SK-N-SH (cell line): ENCODE data around the gene SRRD. TPM values are rescaled to one million over a fixed set of nuclear protein-coding genes. Genes with fewer than 3 reads are reported as not detected.

ENCODE experiments used
- CTCF ChIA-PET: fragments of 300-600, 350-600 bp; formaldehyde crosslinking; extraction: SDS; loops from one replicate; lab custom pipeline; 2021; lab: Yijun Ruan, JAX
- POLR2A ChIA-PET: fragments of 350-600 bp; sonication (Branson Sonifier 250); formaldehyde crosslinking; extraction: SDS; loops from one replicate; lab custom pipeline; 2020; ENCODE audit warnings: antibody characterized with exemption, inconsistent platforms; lab: Yijun Ruan, JAX
- DNase-seq: peaks from one replicate; pipeline ENCODE4 v3.0.0; 2012
- H2AFZ ChIP-seq: fragments of 200-600 bp; sonication (generic); 2 replicates; pipeline ENCODE4 v1.8.1; 2016; ENCODE audit warnings: antibody characterized with exemption, mild to moderate bottlenecking, low read depth
- H3F3A ChIP-seq: fragments of 200-600 bp; sonication (generic); replicated peaks from 2 replicates; pipeline ENCODE3; 2016; ENCODE audit warnings: antibody characterized with exemption, mild to moderate bottlenecking; ENCODE audit not compliant: insufficient read depth
- H3K27ac ChIP-seq, 2 experiments: fragments of 200-500 bp in 1 of 2; fragments of 200-600 bp in 1 of 2; sonication (Bioruptor generic) in 1 of 2; sonication (generic), shearing (Covaris generic) in 1 of 2; 2 replicates each; pipeline versions ENCODE4 v1.5.1 to v1.6.1; 2014 to 2016; ENCODE audit warnings: low read depth in 2 of 2, inconsistent platforms in 1 of 2, low read length in 1 of 2, mild to moderate bottlenecking in 1 of 2, mixed read lengths in 1 of 2
- H3K27me3 ChIP-seq: fragments of 200-600 bp; sonication (generic), shearing (Covaris generic); 2 replicates; pipeline ENCODE4 v1.6.1; 2016; ENCODE audit warnings: mixed run types; ENCODE audit not compliant: insufficient read depth
- H3K36me3 ChIP-seq, 2 experiments: fragments of 200-500 bp in 1 of 2; fragments of 200-600 bp in 1 of 2; sonication (Bioruptor generic) in 1 of 2; sonication (generic) in 1 of 2; replicated peaks in 1 of 2; 2 replicates each; pipeline versions ENCODE3 to v1.5.1; 2014 to 2016; ENCODE audit warnings: low read length in 1 of 2, mild to moderate bottlenecking in 1 of 2; ENCODE audit not compliant: insufficient read depth in 2 of 2, control insufficient read depth in 1 of 2
- H3K4me1 ChIP-seq, 2 experiments: fragments of 200-500 bp in 1 of 2; fragments of 200-600 bp in 1 of 2; sonication (Bioruptor generic) in 1 of 2; sonication (generic), shearing (Covaris generic) in 1 of 2; 2 replicates each; pipeline versions ENCODE4 v1.5.1 to v1.6.1; 2014 to 2016; ENCODE audit warnings: low read depth in 1 of 2, low read length in 1 of 2, mixed run types in 1 of 2; ENCODE audit not compliant: insufficient read depth in 2 of 2, control insufficient read depth in 1 of 2
- H3K4me2 ChIP-seq: fragments of 200-600 bp; sonication (generic), shearing (Covaris generic); 2 replicates; pipeline ENCODE4 v1.6.1; 2017; ENCODE audit warnings: mixed run types
- H3K4me3 ChIP-seq, 2 experiments: fragments of 200-500 bp in 1 of 2; fragments of 200-600 bp in 1 of 2; sonication (Bioruptor generic) in 1 of 2; sonication (generic), shearing (Covaris generic) in 1 of 2; 2 replicates each; pipeline versions ENCODE4 v1.5.1 to v1.8.1; 2014 to 2016; ENCODE audit warnings: low read depth in 2 of 2, inconsistent platforms in 1 of 2, low read length in 1 of 2, mild to moderate bottlenecking in 1 of 2, mixed read lengths in 1 of 2, moderate library complexity in 1 of 2
- H3K79me2 ChIP-seq: fragments of 200-600 bp; sonication (generic); 2 replicates; pipeline ENCODE4 v1.8.1; 2017; ENCODE audit warnings: mild to moderate bottlenecking; ENCODE audit not compliant: insufficient read depth
- H3K9ac ChIP-seq: fragments of 200-600 bp; sonication (generic); 2 replicates; pipeline ENCODE4 v1.6.1; 2017; ENCODE audit warnings: mixed run types
- H3K9me2 ChIP-seq: fragments of 200-600 bp; sonication (generic); 2 replicates; pipeline ENCODE4 v1.6.1; 2017; ENCODE audit warnings: mixed run types
- H3K9me3 ChIP-seq: fragments of 200-600 bp; sonication (generic); 2 replicates; pipeline ENCODE4 v1.6.1; 2017; ENCODE audit warnings: mixed run types, mild to moderate bottlenecking, moderate library complexity
- H4K20me1 ChIP-seq: fragments of 200-600 bp; sonication (generic); 2 replicates; pipeline ENCODE4 v1.6.1; 2017; ENCODE audit warnings: mild to moderate bottlenecking, mixed run types; ENCODE audit not compliant: insufficient read depth
- ELF1 ChIP-seq: IDR thresholded peaks from 2 replicates; pipeline ENCODE4 v1.4.0; 2012
- EP300 ChIP-seq, 2 experiments: IDR thresholded peaks; 2 replicates each; pipeline versions ENCODE4 v1.4.0 to v1.6.1; 2012; ENCODE audit warnings: borderline replicate concordance in 1 of 2, low read depth in 1 of 2, low read length in 1 of 2
- FOXJ3 ChIP-seq: sonication (generic); formaldehyde crosslinking; IDR thresholded peaks from 2 replicates; pipeline ENCODE4 v1.5.1; 2020; ENCODE audit warnings: mild to moderate bottlenecking, missing genetic modification reagents
- FOXM1 ChIP-seq: IDR thresholded peaks from 2 replicates; pipeline ENCODE4 v1.4.0; 2012; ENCODE audit warnings: low read depth, mild to moderate bottlenecking
- GABPA ChIP-seq: IDR thresholded peaks from 2 replicates; pipeline ENCODE4 v1.4.0; 2012; ENCODE audit warnings: low read depth, mild to moderate bottlenecking
- GATA2 ChIP-seq: sonication (generic); formaldehyde crosslinking; IDR thresholded peaks from 2 replicates; pipeline ENCODE4 v1.5.0; 2020; ENCODE audit warnings: mild to moderate bottlenecking, missing genetic modification reagents
- MXI1 ChIP-seq: IDR thresholded peaks from 2 replicates; pipeline ENCODE4 v1.6.1; 2012; ENCODE audit warnings: mild to moderate bottlenecking, low read depth, low read length, improper control_type of control experiment
- POLR2AphosphoS5 ChIP-seq: IDR thresholded peaks from 2 replicates; pipeline ENCODE4 v1.6.1; 2012; ENCODE audit warnings: low read depth, low read length
- RAD21 ChIP-seq: IDR thresholded peaks from 2 replicates; pipeline ENCODE4 v1.6.1; 2012; ENCODE audit warnings: mild to moderate bottlenecking, low read length
- RCOR1 ChIP-seq: fragments of 150-350 bp; IDR thresholded peaks from 2 replicates; pipeline ENCODE4 v1.6.1; 2017; ENCODE audit warnings: antibody characterized with exemption, low read length
- RXRA ChIP-seq: IDR thresholded peaks from 2 replicates; pipeline ENCODE4 v1.4.0; 2012; ENCODE audit warnings: low read depth, mild to moderate bottlenecking, borderline replicate concordance
- TAF1 ChIP-seq: IDR thresholded peaks from 2 replicates; pipeline ENCODE4 v1.6.1; 2012; ENCODE audit warnings: low read depth, mild to moderate bottlenecking, low read length, moderate library complexity, borderline replicate concordance
- TEAD4 ChIP-seq: IDR thresholded peaks from 2 replicates; pipeline ENCODE4 v1.4.0; 2012; ENCODE audit warnings: mild to moderate bottlenecking, borderline replicate concordance; ENCODE audit not compliant: insufficient read depth
- YY1 ChIP-seq: IDR thresholded peaks from 2 replicates; pipeline ENCODE4 v1.4.0; 2012; ENCODE audit warnings: low read depth, mild to moderate bottlenecking
- polyA plus RNA-seq, 3 experiments: library from polyadenylated mRNA; depleted of rRNA; stranded (reverse); fragments of >200 nt; gene quantifications; 2 replicates each; pipeline ENCODE4 v1.2.3, GENCODE V29; 2012
- TF ChIP-seq, protein P1 (sequence below): fragments of 150-350 bp; IDR thresholded peaks from 2 replicates; pipeline ENCODE4 v1.6.1; 2017; ENCODE audit warnings: antibody characterized with exemption, low read length, low read depth, borderline replicate concordance
- TF ChIP-seq, protein P2 (sequence below): IDR thresholded peaks from 2 replicates; pipeline ENCODE4 v1.4.0; 2012; ENCODE audit warnings: low read depth, borderline replicate concordance
- TF ChIP-seq, protein P3 (sequence below): IDR thresholded peaks from 2 replicates; pipeline ENCODE4 v1.4.0; 2012; ENCODE audit warnings: low read depth, borderline replicate concordance
- TF ChIP-seq, protein P4 (sequence below): IDR thresholded peaks from 2 replicates; pipeline ENCODE4 v1.4.0; 2012; ENCODE audit warnings: low read depth
- TF ChIP-seq, protein P5 (sequence below): fragments of 200-600 bp; sonication (generic); IDR thresholded peaks from 2 replicates; pipeline ENCODE4 v1.6.1; 2017; ENCODE audit warnings: antibody characterized with exemption, mild to moderate bottlenecking, moderate library complexity

SRRD gene
- polyA plus RNA-seq, 1 of the 3 experiments (the other 2 are of a cell fraction) = 12.9 TPM

GRCh38 chr22:26503758-26504157 lies 20.1 kb downstream of the SRRD start (continued):
- TF ChIP-seq, protein P1, sequence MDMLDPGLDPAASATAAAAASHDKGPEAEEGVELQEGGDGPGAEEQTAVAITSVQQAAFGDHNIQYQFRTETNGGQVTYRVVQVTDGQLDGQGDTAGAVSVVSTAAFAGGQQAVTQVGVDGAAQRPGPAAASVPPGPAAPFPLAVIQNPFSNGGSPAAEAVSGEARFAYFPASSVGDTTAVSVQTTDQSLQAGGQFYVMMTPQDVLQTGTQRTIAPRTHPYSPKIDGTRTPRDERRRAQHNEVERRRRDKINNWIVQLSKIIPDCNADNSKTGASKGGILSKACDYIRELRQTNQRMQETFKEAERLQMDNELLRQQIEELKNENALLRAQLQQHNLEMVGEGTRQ = no peak
- no peak for TF ChIP-seq POLR2AphosphoS5
- no peak for TF ChIP-seq ELF1
- TF ChIP-seq GABPA = no peak
- no peak for TF ChIP-seq TAF1
- TF ChIP-seq, protein P2, sequence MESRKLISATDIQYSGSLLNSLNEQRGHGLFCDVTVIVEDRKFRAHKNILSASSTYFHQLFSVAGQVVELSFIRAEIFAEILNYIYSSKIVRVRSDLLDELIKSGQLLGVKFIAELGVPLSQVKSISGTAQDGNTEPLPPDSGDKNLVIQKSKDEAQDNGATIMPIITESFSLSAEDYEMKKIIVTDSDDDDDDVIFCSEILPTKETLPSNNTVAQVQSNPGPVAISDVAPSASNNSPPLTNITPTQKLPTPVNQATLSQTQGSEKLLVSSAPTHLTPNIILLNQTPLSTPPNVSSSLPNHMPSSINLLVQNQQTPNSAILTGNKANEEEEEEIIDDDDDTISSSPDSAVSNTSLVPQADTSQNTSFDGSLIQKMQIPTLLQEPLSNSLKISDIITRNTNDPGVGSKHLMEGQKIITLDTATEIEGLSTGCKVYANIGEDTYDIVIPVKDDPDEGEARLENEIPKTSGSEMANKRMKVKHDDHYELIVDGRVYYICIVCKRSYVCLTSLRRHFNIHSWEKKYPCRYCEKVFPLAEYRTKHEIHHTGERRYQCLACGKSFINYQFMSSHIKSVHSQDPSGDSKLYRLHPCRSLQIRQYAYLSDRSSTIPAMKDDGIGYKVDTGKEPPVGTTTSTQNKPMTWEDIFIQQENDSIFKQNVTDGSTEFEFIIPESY = no peak
- TF ChIP-seq RXRA = no peak

- H3K36me3 ChIP-seq = peaks cover 61 to 66% of the 10 kb centered on the region in 2 experiments
- H3K4me2 ChIP-seq = no peak overlapping the region
- H3K4me3 ChIP-seq = no peak overlapping the region
- peaks cover 42% of the 10 kb centered on the region for H3K79me2 ChIP-seq
- ChIA-PET POLR2A (no interaction called here), CTCF (no interaction called here)
- H3K9me3 ChIP-seq = no peaks in the 10 kb centered on the region
- H3F3A ChIP-seq = no peaks in the 10 kb centered on the region
- no peak overlapping the region for H3K27ac ChIP-seq
- no peak for DNase-seq
- no peaks in the 10 kb centered on the region for H4K20me1 ChIP-seq
- no peak overlapping the region for H2AFZ ChIP-seq
- H3K4me1 ChIP-seq = peaks cover 2 to 12% of the 10 kb centered on the region in 2 experiments; a peak in 3 of 4 replicates
- H3K9me2 ChIP-seq = no peaks in the 10 kb centered on the region
- no peak overlapping the region for H3K9ac ChIP-seq
- TF ChIP-seq RCOR1 (no peak), GATA2 (CRISPR knock-in tag) (no peak), MXI1 (no peak), FOXJ3 (no peak), TEAD4 (no peak), EP300 (IDR thresholded peaks at IDR 0.05; ENCODE audit: borderline replicate concordance in 1 of 2, low read depth in 1 of 2, low read length in 1 of 2) (no peak), YY1 (no peak), RAD21 (no peak), FOXM1 (no peak)
- TF ChIP-seq, protein P3, sequence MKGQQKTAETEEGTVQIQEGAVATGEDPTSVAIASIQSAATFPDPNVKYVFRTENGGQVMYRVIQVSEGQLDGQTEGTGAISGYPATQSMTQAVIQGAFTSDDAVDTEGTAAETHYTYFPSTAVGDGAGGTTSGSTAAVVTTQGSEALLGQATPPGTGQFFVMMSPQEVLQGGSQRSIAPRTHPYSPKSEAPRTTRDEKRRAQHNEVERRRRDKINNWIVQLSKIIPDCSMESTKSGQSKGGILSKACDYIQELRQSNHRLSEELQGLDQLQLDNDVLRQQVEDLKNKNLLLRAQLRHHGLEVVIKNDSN = no peak
- TF ChIP-seq, protein P4, sequence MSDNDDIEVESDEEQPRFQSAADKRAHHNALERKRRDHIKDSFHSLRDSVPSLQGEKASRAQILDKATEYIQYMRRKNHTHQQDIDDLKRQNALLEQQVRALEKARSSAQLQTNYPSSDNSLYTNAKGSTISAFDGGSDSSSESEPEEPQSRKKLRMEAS = no peak
- TF ChIP-seq, protein P5, sequence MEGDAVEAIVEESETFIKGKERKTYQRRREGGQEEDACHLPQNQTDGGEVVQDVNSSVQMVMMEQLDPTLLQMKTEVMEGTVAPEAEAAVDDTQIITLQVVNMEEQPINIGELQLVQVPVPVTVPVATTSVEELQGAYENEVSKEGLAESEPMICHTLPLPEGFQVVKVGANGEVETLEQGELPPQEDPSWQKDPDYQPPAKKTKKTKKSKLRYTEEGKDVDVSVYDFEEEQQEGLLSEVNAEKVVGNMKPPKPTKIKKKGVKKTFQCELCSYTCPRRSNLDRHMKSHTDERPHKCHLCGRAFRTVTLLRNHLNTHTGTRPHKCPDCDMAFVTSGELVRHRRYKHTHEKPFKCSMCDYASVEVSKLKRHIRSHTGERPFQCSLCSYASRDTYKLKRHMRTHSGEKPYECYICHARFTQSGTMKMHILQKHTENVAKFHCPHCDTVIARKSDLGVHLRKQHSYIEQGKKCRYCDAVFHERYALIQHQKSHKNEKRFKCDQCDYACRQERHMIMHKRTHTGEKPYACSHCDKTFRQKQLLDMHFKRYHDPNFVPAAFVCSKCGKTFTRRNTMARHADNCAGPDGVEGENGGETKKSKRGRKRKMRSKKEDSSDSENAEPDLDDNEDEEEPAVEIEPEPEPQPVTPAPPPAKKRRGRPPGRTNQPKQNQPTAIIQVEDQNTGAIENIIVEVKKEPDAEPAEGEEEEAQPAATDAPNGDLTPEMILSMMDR = no peak
- no peaks in the 10 kb centered on the region for H3K27me3 ChIP-seq
These were observed 24.5 kb downstream of the SRRD start for GRCh38 chr22:26508148-26508547.
